Esophagus squamous epithelium (tissue), 5 donors: Measurements from ENCODE around the gene NHSL1. TPM values are rescaled to one million over a fixed set of nuclear protein-coding genes. Genes with fewer than 3 reads are reported as not detected.

Experiments used
- DNase-seq: peaks from one replicate; lab custom pipeline; 2025; lab: John Stamatoyannopoulos, UW
- H3K27ac ChIP-seq, 4 donors: fragments of 200-600 bp; sonication (generic); one replicate each; pipeline ENCODE4 v1.5.1; 2016 to 2019; ENCODE audit warnings: mild to moderate bottlenecking in 1 of 4
- H3K27me3 ChIP-seq, 4 donors: fragments of 200-600 bp; sonication (generic); 1 replicate in 3 of 4; 2 replicates in 1 of 4; pipeline versions ENCODE4 v1.5.1 to v1.6.0; 2017 to 2021; ENCODE audit warnings: antibody characterized with exemption in 1 of 4
- H3K36me3 ChIP-seq, 3 donors: fragments of 200-600 bp; sonication (generic); one replicate each; pipeline ENCODE4 v1.5.1; 2016 to 2019
- H3K4me1 ChIP-seq, 3 donors: fragments of 200-600 bp; sonication (generic); one replicate each; pipeline ENCODE4 v1.5.1; 2017 to 2019
- H3K4me3 ChIP-seq, 4 donors: fragments of 200-600 bp; sonication (generic); 1 replicate in 3 of 4; 2 replicates in 1 of 4; pipeline ENCODE4 v1.5.1; 2016 to 2019; ENCODE audit warnings: mild to moderate bottlenecking in 2 of 4, moderate library complexity in 1 of 4
- H3K9me3 ChIP-seq, 3 donors: fragments of 200-600 bp; sonication (generic); one replicate each; pipeline ENCODE4 v1.5.1; 2016 to 2019
- POLR2A ChIP-seq, 4 donors: fragments of 450-650 bp; IDR thresholded peaks; one replicate each; pipeline ENCODE4 v1.6.1; 2017; ENCODE audit warnings: antibody characterized with exemption in 4 of 4, mild to moderate bottlenecking in 4 of 4, moderate library complexity in 3 of 4
- WGBS, 2 donors: methylation state at CpG; one replicate each; pipeline ENCODE4 v1.1.5; 2018; 5-methylcytosine and 5-hydroxymethylcytosine counted together
- intact Hi-C: fragments of 100-400 bp; cut with DNase I; formaldehyde crosslinking; loops from one replicate; pipeline ENCODE4 v1.15.0; 2022
- total RNA-seq, 4 donors: library from RNA; depleted of rRNA; stranded (reverse); fragments of >200 nt; gene quantifications; one replicate each; pipeline ENCODE4 v1.1.0, GENCODE V29; 2016
- TF ChIP-seq, protein P1 (sequence below), 6 experiments: fragments of 450-650 bp in 4 of 6; fragments of 200-600 bp in 2 of 6; sonication (generic) in 2 of 6; IDR thresholded peaks; one replicate each; pipeline ENCODE4 v1.5.1; 2016 to 2019; ENCODE audit warnings: antibody characterized with exemption in 6 of 6, mild to moderate bottlenecking in 4 of 6, moderate library complexity in 4 of 6
- donor health status: DM: yes; HTN: yes; CAD: no.

The NHSL1 gene
- total RNA-seq, 4 donors from 2014 or later, result 13.1 to 58.2 (median 32.0) TPM

DNA sequence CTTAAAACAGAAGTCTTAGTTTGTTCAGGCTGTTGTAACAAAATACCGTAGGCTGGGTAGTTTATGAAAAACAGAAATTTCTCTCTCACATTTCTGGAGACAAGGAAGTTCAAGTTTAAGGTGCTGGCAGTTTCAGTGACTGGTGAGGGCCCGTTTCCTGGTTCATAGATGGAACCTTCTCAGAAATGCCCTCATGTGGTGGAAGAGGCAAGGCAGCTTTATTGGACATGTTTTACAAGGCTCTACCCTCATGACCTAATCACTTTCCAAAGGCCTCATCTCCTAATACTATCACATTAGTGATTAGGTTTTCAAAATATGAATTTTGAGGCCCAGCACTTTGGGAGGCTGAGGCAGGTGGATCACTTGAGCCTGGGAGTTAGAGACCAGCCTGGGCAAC, 92.9 kb downstream of the NHSL1 start:
- no peak overlapping the region for H3K4me3 ChIP-seq
- no peaks in the 10 kb centered on the region for H3K27me3 ChIP-seq
- peaks cover 11 to 60% (median 22%) of the 10 kb centered on the region in 3 donors for H3K36me3 ChIP-seq
- H3K27ac ChIP-seq, result peak overlapping the region in 3 of 4 donors; percentile 94 to 99 (median 97)
- H3K9me3 ChIP-seq, result no peaks in the 10 kb centered on the region
- 58 to 65% methylated on average over 2 of the region's 2 CpGs for WGBS, 2 donors
- TF ChIP-seq, protein P1, sequence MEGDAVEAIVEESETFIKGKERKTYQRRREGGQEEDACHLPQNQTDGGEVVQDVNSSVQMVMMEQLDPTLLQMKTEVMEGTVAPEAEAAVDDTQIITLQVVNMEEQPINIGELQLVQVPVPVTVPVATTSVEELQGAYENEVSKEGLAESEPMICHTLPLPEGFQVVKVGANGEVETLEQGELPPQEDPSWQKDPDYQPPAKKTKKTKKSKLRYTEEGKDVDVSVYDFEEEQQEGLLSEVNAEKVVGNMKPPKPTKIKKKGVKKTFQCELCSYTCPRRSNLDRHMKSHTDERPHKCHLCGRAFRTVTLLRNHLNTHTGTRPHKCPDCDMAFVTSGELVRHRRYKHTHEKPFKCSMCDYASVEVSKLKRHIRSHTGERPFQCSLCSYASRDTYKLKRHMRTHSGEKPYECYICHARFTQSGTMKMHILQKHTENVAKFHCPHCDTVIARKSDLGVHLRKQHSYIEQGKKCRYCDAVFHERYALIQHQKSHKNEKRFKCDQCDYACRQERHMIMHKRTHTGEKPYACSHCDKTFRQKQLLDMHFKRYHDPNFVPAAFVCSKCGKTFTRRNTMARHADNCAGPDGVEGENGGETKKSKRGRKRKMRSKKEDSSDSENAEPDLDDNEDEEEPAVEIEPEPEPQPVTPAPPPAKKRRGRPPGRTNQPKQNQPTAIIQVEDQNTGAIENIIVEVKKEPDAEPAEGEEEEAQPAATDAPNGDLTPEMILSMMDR (IDR thresholded peaks at IDR 0.05), result peak in 1 of 6 experiments; percentile 24
- no peak for TF ChIP-seq POLR2A (IDR thresholded peaks at IDR 0.05)
- H3K4me1 ChIP-seq, result peaks cover 16 to 76% (median 33%) of the 10 kb centered on the region in 3 donors
- DNase-seq, result no peak
- intact Hi-C loops, result loop anchor here (10.0 kb wide), 1 partner anchor 292 kb away; no protein-coding TSS in a partner anchor

DNA sequence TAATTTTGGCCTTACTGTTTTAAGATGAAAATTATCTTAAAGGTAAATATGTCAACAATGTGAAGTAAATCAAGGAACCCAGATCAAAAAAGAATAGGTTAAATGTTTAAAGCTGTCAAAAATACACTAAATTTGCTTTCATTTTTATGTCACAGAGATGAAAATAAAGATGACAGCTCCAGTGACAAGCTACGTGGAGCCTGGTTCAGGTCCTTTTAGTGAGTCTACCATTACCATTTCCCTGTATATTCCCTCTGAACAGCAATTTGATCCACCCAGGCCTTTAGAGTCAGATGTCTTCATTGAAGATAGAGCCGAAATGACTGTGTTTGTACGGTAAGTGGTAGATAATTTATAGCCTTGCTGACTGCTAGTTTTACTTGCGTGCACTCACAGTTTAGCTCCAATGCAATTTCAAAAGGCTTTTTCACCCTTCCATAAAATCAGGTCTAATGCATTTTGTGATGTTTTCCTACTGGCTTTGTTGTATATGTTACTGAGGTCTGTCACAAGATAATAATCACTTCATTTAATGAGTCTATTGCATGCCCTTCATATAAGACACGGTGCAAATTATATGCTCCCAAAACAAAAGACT, 93.4 kb downstream of the NHSL1 start:
- peak overlapping the region; percentile 75 to 98 (median 88) for H3K4me3 ChIP-seq
- H3K27me3 ChIP-seq, result no peaks in the 10 kb centered on the region
- intact Hi-C loops, result loop anchor here (10.0 kb wide), 1 partner anchor 291 kb away; no protein-coding TSS in a partner anchor
- WGBS, 2 donors, result 78 to 86% methylated on average over 5 of the region's 5 CpGs
- H3K9me3 ChIP-seq, result no peaks in the 10 kb centered on the region
- H3K27ac ChIP-seq, result peak overlapping the region in 3 of 4 donors; percentile 94 to 99 (median 97)
- peaks cover 11 to 55% (median 22%) of the 10 kb centered on the region in 3 donors for H3K36me3 ChIP-seq
- H3K4me1 ChIP-seq, result peaks cover 16 to 71% (median 28%) of the 10 kb centered on the region in 3 donors
- no peak for DNase-seq
- no peak for TF ChIP-seq POLR2A (IDR thresholded peaks at IDR 0.05)
- TF ChIP-seq, protein P1 (IDR thresholded peaks at IDR 0.05), result no peak

DNA sequence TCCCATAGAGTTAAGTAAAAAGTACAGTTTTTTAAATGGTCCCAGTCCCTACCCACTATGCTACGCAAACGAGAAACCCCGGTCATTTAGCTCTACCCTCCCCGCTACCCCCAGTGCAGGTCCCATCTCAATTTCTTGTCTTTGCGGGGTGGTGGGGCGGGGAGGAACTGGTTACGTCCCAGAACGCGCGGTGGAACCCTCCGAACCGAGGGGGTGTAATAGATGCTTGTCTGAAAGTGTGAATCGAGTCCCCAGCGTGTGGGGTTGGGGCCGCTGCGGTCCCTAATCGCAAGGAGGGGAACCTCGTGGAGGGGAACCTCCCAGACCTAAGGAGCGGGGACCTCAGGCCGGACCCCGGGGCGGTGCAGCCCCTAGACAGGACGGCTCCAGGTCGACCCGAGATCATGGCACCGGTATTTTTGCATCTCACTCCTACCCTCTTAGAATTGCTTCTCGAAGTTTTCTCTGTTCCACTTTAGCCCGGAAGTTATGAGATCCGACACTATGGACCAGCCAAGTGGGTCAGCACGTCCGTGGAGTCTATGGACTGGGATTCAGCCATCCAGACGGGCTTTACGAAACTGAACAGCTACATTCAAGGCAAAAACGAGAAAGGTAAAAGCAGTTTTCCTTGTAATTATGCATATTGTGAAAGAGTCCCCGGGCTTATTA, 94.5 kb downstream of the NHSL1 start:
- Histone ChIP-seq H3K9me3 (no peaks in the 10 kb centered on the region), H3K4me3 (peak overlapping the region; percentile 75 to 98 (median 88)), H3K36me3 (peaks cover 11 to 44% (median 22%) of the 10 kb centered on the region in 3 donors), H3K27me3 (no peaks in the 10 kb centered on the region), H3K4me1 (peaks cover 8 to 60% (median 19%) of the 10 kb centered on the region in 3 donors), H3K27ac (peak overlapping the region; percentile 94 to 99 (median 97))
- DNase-seq, result no peak
- TF ChIP-seq POLR2A (IDR thresholded peaks at IDR 0.05), result no peak
- TF ChIP-seq, protein P1 (IDR thresholded peaks at IDR 0.05), result no peak
- 3 to 8% methylated on average over 28 of the region's 35 CpGs for WGBS, 2 donors
- intact Hi-C loops, result loop anchor here (10.0 kb wide), 1 partner anchor 290 kb away; no protein-coding TSS in a partner anchor

DNA sequence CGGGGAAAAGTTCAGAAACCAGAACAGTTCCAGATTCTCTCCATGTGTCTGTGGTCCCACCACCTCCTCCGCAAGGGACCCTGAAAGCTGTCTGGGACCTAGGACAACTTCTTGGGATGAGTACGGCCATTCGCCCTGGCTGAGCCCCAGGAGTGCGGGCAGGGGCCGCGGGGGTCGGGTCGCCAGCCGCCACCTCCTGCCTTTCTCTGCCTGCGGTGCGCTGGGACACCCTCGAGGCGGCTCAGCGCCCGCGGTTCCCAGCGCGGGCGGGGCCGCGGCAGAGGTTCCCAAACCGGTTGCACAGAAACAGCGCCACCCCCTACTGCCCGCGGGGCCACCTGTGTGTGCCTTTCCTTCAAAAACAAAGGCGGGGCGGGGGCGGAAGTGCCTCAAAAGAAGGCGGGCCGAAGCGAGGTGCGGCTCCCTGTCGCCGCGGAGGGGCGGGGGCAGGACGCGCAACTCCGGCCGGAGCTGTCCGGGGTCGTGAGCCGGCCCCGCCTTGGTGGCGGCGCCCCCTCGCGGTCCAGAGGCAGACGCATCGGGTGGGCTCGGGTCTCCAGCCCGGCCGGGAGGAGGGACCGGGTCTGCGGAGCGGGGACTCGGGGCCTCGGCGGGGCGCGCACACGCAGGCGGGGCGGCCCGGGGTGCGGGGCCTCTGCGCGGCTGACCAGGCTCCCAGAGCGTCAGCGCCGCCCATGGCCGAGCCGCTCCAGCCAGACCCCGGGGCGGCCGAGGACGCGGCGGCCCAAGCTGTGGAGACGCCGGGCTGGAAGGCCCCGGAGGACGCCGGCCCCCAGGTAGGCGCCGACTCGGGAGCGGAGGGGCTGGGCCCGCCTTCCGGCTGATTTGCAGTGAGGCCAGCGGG, 95.3 kb downstream of the NHSL1 start, which contains the start of gene HEBP2:
Gene HEBP2 (plus strand): TSS at position 423 of the 865 bp plus-strand sequence. CDS start 273 bp downstream, at position 696.
- peak; percentile 85 for DNase-seq
- Histone ChIP-seq H3K36me3 (peaks cover 11 to 36% (median 22%) of the 10 kb centered on the region in 3 donors), H3K27ac (peak within 1 kb of the TSS; percentile 94 to 99 (median 97)), H3K4me1 (peaks cover 8 to 52% (median 14%) of the 10 kb centered on the region in 3 donors), H3K4me3 (peak within 1 kb of the TSS; percentile 75 to 98 (median 88)), H3K9me3 (no peaks in the 10 kb centered on the region), H3K27me3 (no peaks in the 10 kb centered on the region)
- TF ChIP-seq, protein P1 (IDR thresholded peaks at IDR 0.05), result peak; percentile 40 to 67 (median 58)
- peak in 3 of 4 donors; percentile 72 to 94 (median 85) for TF ChIP-seq POLR2A (IDR thresholded peaks at IDR 0.05)
- 0% methylated on average over 1 of the region's 92 CpGs; no CpG with 5 or more reads in 1 of the 2 donors for WGBS, 2 donors
- intact Hi-C loops, result loop anchor here (10.0 kb wide), 1 partner anchor 289 kb away; no protein-coding TSS in a partner anchor
